Measurements from ENCODE around the gene TMEM163. TPM values are rescaled to one million over a fixed set of nuclear protein-coding genes. Genes with fewer than 3 reads are reported as not detected.

TMEM163 gene
- total and polyA plus RNA-seq, 7 donors = 0.28 to 2.6 (median 1.1) TPM; not detected in 1

GRCh38 chr2:134411828-134412638, 306.8 kb downstream of the TMEM163 start:
- Histone ChIP-seq H3K9me3 (no peaks in the 10 kb centered on the region), H3K36me3 (no peaks in the 10 kb centered on the region), H3K4me3 (no peak overlapping the region), H3K4me1 (peaks cover 0 to 28% (median 11%) of the 10 kb centered on the region in 4 donors), H3K27ac (peak overlapping the region in 2 of 4 donors; percentile 5 to 30), H3K27me3 (no peaks in the 10 kb centered on the region)
- intact Hi-C loops (cut with DNase I) = loop anchor here (1.0 to 2.0 kb wide), 3 partner anchors 36 to 294 kb away; no protein-coding TSS in a partner anchor
- DNase-seq = peak; percentile 85
- 31 to 40% methylated on average over 8 of the region's 8 CpGs for WGBS, 2 donors
- TF ChIP-seq POLR2A (IDR thresholded peaks at IDR 0.05) (no peak), POLR2AphosphoS5 (IDR thresholded peaks at IDR 0.05) (no peak), EP300 (IDR thresholded peaks at IDR 0.05) (no peak)
- TF ChIP-seq, protein P1, sequence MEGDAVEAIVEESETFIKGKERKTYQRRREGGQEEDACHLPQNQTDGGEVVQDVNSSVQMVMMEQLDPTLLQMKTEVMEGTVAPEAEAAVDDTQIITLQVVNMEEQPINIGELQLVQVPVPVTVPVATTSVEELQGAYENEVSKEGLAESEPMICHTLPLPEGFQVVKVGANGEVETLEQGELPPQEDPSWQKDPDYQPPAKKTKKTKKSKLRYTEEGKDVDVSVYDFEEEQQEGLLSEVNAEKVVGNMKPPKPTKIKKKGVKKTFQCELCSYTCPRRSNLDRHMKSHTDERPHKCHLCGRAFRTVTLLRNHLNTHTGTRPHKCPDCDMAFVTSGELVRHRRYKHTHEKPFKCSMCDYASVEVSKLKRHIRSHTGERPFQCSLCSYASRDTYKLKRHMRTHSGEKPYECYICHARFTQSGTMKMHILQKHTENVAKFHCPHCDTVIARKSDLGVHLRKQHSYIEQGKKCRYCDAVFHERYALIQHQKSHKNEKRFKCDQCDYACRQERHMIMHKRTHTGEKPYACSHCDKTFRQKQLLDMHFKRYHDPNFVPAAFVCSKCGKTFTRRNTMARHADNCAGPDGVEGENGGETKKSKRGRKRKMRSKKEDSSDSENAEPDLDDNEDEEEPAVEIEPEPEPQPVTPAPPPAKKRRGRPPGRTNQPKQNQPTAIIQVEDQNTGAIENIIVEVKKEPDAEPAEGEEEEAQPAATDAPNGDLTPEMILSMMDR (IDR thresholded peaks at IDR 0.05) = peak; percentile 30 to 67 (median 60)

GRCh38 chr2:134411279-134411827, 307.4 kb downstream of the TMEM163 start:
- Histone ChIP-seq H3K4me1 (peaks cover 0 to 28% (median 11%) of the 10 kb centered on the region in 4 donors), H3K27ac (peak overlapping the region in 2 of 4 donors; percentile 5 to 30)
- TF ChIP-seq, protein P1 (IDR thresholded peaks at IDR 0.05) = no peak
- TF ChIP-seq POLR2AphosphoS5 (IDR thresholded peaks at IDR 0.05) (no peak), EP300 (IDR thresholded peaks at IDR 0.05) (no peak), POLR2A (IDR thresholded peaks at IDR 0.05) (no peak)

GRCh38 chr2:134410831-134411231, 308.0 kb downstream of the TMEM163 start:
- Histone ChIP-seq H3K27me3 (no peaks in the 10 kb centered on the region), H3K4me1 (peaks cover 0 to 28% (median 11%) of the 10 kb centered on the region in 4 donors), H3K9me3 (no peaks in the 10 kb centered on the region), H3K36me3 (no peaks in the 10 kb centered on the region), H3K4me3 (no peak overlapping the region), H3K27ac (no peak overlapping the region)
- DNase-seq = no peak
- TF ChIP-seq, protein P1 (IDR thresholded peaks at IDR 0.05) = no peak
- TF ChIP-seq EP300 (IDR thresholded peaks at IDR 0.05) = no peak
- no peak for TF ChIP-seq POLR2AphosphoS5 (IDR thresholded peaks at IDR 0.05)
- TF ChIP-seq POLR2A (IDR thresholded peaks at IDR 0.05) = no peak
- 46 to 68% methylated on average over 5 of the region's 5 CpGs for WGBS, 2 donors
- intact Hi-C loops (cut with DNase I) = no loop called here

More at GRCh38 chr2:134411279-134411827, 307.4 kb downstream of the TMEM163 start:
- H3K36me3 ChIP-seq = no peaks in the 10 kb centered on the region
- no peaks in the 10 kb centered on the region for H3K9me3 ChIP-seq
- no peak overlapping the region for H3K4me3 ChIP-seq
- H3K27me3 ChIP-seq = no peaks in the 10 kb centered on the region
- DNase-seq = no peak
- 60 to 65% methylated on average over 6 of the region's 6 CpGs for WGBS, 2 donors
- intact Hi-C loops (cut with DNase I) = no loop called here

- H3K4me1 ChIP-seq = peaks cover 0 to 28% (median 11%) of the 10 kb centered on the region in 4 donors
- H3K27me3 ChIP-seq = no peaks in the 10 kb centered on the region
- H3K27ac ChIP-seq = no peak overlapping the region
- no peak for DNase-seq
- 75 to 79% methylated on average over 2 of the region's 2 CpGs for WGBS, 2 donors
- H3K4me3 ChIP-seq = no peak overlapping the region
- H3K36me3 ChIP-seq = no peaks in the 10 kb centered on the region
- no peaks in the 10 kb centered on the region for H3K9me3 ChIP-seq
- TF ChIP-seq EP300 (IDR thresholded peaks at IDR 0.05) (no peak), POLR2AphosphoS5 (IDR thresholded peaks at IDR 0.05) (no peak), POLR2A (IDR thresholded peaks at IDR 0.05) (no peak)
- TF ChIP-seq, protein P1 (IDR thresholded peaks at IDR 0.05) = no peak
- intact Hi-C loops (cut with DNase I) = no loop called here
Observed at GRCh38 chr2:134410006-134410405, 308.8 kb downstream of the TMEM163 start.
